Memory B cell (primary cell): ENCODE measurements around the gene ZC3H12D.

ENCODE experiments used
- ATAC-seq: fragments of 150-1000 bp; cut with Tn5 transposase; 2 replicates; pipeline ENCODE4 v1.10.0; 2021; ENCODE audit warnings: low read depth, mild to moderate bottlenecking, moderate library complexity
- DNase-seq, 2 donors: peaks; one replicate each; pipeline ENCODE4 v3.0.0; 2022; ENCODE audit warnings: low spot score in 2 of 2
- H3K27ac Mint-ChIP-seq: one replicate; pipeline ENCODE4 v1.8.0; 2022; ENCODE audit warnings: mild to moderate bottlenecking, moderate library complexity, mixed read lengths
- H3K27me3 Mint-ChIP-seq: one replicate; pipeline ENCODE4 v1.8.0; 2022; ENCODE audit warnings: mixed read lengths
- H3K36me3 Mint-ChIP-seq: one replicate; pipeline ENCODE4 v1.8.0; 2022; ENCODE audit warnings: mild to moderate bottlenecking, mixed read lengths
- H3K4me1 Mint-ChIP-seq: one replicate; pipeline ENCODE4 v1.8.0; 2022; ENCODE audit warnings: mixed read lengths
- H3K4me3 Mint-ChIP-seq: one replicate; pipeline ENCODE4 v1.8.0; 2022; ENCODE audit warnings: mild to moderate bottlenecking, moderate library complexity, mixed read lengths
- H3K9me3 Mint-ChIP-seq: one replicate; pipeline ENCODE4 v1.8.0; 2022; ENCODE audit warnings: mixed read lengths

Gene ZC3H12D

GRCh38 chr6:149435919-149436586 lies 48.8 kb downstream of the ZC3H12D start:
- Mint-ChIP-seq H3K27ac (no peak overlapping the region), H3K27me3 (no peaks in the 10 kb centered on the region), H3K36me3 (no peaks in the 10 kb centered on the region), H3K4me1 (peaks cover 20% of the 10 kb centered on the region), H3K9me3 (no peaks in the 10 kb centered on the region), H3K4me3 (no peak overlapping the region)
- DNase-seq (no peak), ATAC-seq (no peak)

GRCh38 chr6:149433881-149434280 lies 50.9 kb downstream of the ZC3H12D start:
- no peak overlapping the region for H3K27ac Mint-ChIP-seq
- no peaks in the 10 kb centered on the region for H3K9me3 Mint-ChIP-seq
- H3K4me1 Mint-ChIP-seq = peaks cover 14% of the 10 kb centered on the region
- DNase-seq = no peak
- ATAC-seq = no peak
- H3K27me3 Mint-ChIP-seq = no peaks in the 10 kb centered on the region
- H3K4me3 Mint-ChIP-seq = no peak overlapping the region
- H3K36me3 Mint-ChIP-seq = no peaks in the 10 kb centered on the region

DNA sequence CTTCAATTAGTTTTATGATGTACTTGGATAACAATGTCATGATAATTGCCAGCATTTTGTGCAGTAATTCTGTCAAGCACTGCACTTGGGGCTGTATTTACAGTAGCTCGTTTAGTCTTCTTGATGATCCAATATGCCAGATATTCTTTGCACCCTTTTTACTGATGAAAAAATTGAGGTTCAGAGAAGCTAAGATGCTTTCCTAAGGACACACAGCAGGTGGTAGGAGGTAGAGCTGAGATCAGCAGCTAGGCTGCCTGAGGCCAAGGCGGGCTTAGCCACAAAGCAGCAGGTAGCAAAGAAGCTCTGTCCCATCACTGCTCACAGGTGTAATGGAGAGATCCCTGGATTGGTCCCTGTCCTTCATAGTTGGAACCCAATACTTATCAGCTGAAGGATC lies 51.4 kb downstream of the ZC3H12D start:
- ATAC-seq = no peak
- Mint-ChIP-seq H3K36me3 (no peaks in the 10 kb centered on the region), H3K9me3 (no peaks in the 10 kb centered on the region), H3K4me3 (no peak overlapping the region), H3K27ac (no peak overlapping the region), H3K27me3 (no peaks in the 10 kb centered on the region), H3K4me1 (peaks cover 12% of the 10 kb centered on the region)
- DNase-seq = no peak

GRCh38 chr6:149431905-149432775 lies 52.7 kb downstream of the ZC3H12D start:
- Mint-ChIP-seq H3K27me3 (peaks cover 2% of the 10 kb centered on the region), H3K27ac (no peak overlapping the region), H3K4me1 (peaks cover 6% of the 10 kb centered on the region), H3K9me3 (no peaks in the 10 kb centered on the region), H3K4me3 (peak overlapping the region; percentile 50), H3K36me3 (no peaks in the 10 kb centered on the region)
- DNase-seq (peak; percentile 87 to 94), ATAC-seq (peak; percentile 94)

- Mint-ChIP-seq H3K27ac (no peak overlapping the region), H3K4me1 (peaks cover 3% of the 10 kb centered on the region), H3K27me3 (peaks cover 2% of the 10 kb centered on the region), H3K4me3 (no peak overlapping the region), H3K9me3 (no peaks in the 10 kb centered on the region), H3K36me3 (no peaks in the 10 kb centered on the region)
- ATAC-seq (no peak), DNase-seq (no peak)
Measured at GRCh38 chr6:149429427-149430360, 55.1 kb downstream of the ZC3H12D start.

DNA sequence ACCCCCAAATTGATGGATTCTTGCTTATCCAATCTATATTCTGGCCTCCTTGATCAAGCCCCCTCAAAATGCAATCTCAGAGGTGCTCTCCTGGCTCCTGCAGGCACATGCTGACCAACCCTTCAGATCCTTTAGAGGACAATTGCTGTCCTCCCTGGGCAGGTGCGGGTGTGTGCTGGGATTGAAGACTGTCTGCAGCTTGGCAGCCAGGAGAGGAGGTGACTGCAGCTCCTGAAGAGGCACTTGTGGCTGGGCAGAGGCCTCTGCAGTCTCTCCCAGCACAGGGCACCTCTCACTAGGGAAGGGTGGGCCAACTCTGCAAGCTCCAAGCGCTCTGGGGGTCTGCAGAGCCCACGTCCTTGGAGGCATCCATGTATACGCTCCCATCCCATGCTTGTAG lies 56.2 kb downstream of the ZC3H12D start:
- DNase-seq (no peak), ATAC-seq (no peak)
- no peak overlapping the region for H3K4me3 Mint-ChIP-seq
- no peaks in the 10 kb centered on the region for H3K36me3 Mint-ChIP-seq
- no peak overlapping the region for H3K27ac Mint-ChIP-seq
- no peaks in the 10 kb centered on the region for H3K9me3 Mint-ChIP-seq
- H3K27me3 Mint-ChIP-seq = peaks cover 2% of the 10 kb centered on the region
- H3K4me1 Mint-ChIP-seq = peaks cover 4% of the 10 kb centered on the region

- DNase-seq (no peak), ATAC-seq (no peak)
- no peak overlapping the region for H3K27ac Mint-ChIP-seq
- H3K9me3 Mint-ChIP-seq = no peaks in the 10 kb centered on the region
- H3K4me1 Mint-ChIP-seq = peaks cover 5% of the 10 kb centered on the region
- H3K36me3 Mint-ChIP-seq = no peaks in the 10 kb centered on the region
- H3K27me3 Mint-ChIP-seq = peaks cover 2% of the 10 kb centered on the region
- H3K4me3 Mint-ChIP-seq = no peak overlapping the region
Measured at GRCh38 chr6:149425754-149426153, 59.1 kb downstream of the ZC3H12D start.

- no peak for ATAC-seq
- Mint-ChIP-seq H3K27me3 (peaks cover 2% of the 10 kb centered on the region), H3K36me3 (no peaks in the 10 kb centered on the region), H3K4me3 (no peak overlapping the region), H3K27ac (no peak overlapping the region), H3K4me1 (peaks cover 8% of the 10 kb centered on the region), H3K9me3 (no peaks in the 10 kb centered on the region)
- DNase-seq = no peak
Measured at GRCh38 chr6:149425224-149425623, 59.6 kb downstream of the ZC3H12D start.

DNA sequence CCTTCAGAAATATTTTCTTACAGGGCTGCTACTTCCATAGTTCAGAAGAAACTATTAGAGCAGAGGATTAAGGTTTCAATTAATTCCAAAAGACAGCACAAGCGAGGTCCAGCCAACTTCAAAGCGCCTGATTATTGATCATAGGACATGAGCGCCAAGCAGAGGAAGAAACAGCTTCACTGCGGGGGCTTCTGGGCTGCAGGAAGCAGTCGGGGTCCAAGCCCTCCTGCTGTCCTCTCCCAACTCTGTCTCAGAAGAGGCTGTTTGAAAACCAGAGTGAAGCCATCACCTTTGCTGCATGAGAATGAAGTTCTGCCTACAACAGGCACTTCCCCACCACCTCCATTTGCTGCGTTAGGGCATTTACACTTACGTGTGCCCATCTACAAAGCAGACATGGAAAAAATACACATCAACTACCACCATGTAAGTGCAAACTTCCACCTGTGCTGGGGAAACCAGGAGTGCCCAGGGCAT lies 60.8 kb downstream of the ZC3H12D start:
- no peaks in the 10 kb centered on the region for H3K9me3 Mint-ChIP-seq
- peaks cover 8% of the 10 kb centered on the region for H3K4me1 Mint-ChIP-seq
- H3K27me3 Mint-ChIP-seq = peaks cover 2% of the 10 kb centered on the region
- H3K4me3 Mint-ChIP-seq = no peak overlapping the region
- H3K27ac Mint-ChIP-seq = no peak overlapping the region
- ATAC-seq (no peak), DNase-seq (no peak)
- no peaks in the 10 kb centered on the region for H3K36me3 Mint-ChIP-seq

DNA sequence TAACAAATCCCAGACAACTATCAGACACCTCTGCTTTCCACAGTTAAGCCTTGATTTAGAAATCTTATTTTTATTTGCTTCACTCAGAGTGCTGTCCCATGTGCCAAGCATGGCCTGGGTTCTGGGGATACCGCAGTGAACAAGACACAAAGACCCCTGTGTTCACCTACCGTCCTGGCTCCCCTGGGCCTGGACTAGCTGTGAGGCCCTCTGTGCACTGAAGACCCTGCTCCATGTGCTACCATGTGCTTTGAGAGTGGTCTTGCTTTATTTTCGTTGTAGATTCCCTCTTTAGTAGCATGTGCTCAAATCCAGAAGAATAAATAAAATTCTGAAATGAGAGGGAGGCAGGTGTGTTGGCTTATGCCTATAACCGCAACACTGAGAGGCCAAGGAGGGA lies 62.2 kb downstream of the ZC3H12D start:
- DNase-seq (no peak), ATAC-seq (no peak)
- Mint-ChIP-seq H3K4me3 (no peak overlapping the region), H3K27ac (no peak overlapping the region), H3K4me1 (peaks cover 8% of the 10 kb centered on the region), H3K27me3 (no peaks in the 10 kb centered on the region), H3K36me3 (no peaks in the 10 kb centered on the region), H3K9me3 (no peaks in the 10 kb centered on the region)

DNA sequence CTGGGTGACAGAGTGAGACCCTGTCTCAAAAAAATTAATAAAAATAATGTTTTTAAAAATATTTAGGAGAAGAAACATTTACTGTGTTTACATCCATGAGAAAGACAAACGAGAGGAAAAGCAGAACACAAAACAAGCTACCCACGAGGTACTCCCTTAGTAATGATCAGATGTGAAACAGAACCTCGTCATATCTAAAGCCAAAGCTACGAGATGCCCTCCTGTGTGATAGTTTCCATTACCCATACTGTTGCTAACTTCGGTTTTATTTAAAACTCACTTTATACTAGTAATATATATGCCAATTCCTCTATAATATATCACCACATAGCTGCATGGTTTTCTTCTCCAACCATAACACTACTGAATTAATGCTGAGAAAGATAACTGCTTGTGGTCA lies 63.7 kb downstream of the ZC3H12D start:
- DNase-seq = no peak
- H3K9me3 Mint-ChIP-seq = no peaks in the 10 kb centered on the region
- H3K4me3 Mint-ChIP-seq = no peak overlapping the region
- no peaks in the 10 kb centered on the region for H3K27me3 Mint-ChIP-seq
- no peaks in the 10 kb centered on the region for H3K36me3 Mint-ChIP-seq
- H3K27ac Mint-ChIP-seq = no peak overlapping the region
- ATAC-seq = no peak
- H3K4me1 Mint-ChIP-seq = peaks cover 9% of the 10 kb centered on the region

DNA sequence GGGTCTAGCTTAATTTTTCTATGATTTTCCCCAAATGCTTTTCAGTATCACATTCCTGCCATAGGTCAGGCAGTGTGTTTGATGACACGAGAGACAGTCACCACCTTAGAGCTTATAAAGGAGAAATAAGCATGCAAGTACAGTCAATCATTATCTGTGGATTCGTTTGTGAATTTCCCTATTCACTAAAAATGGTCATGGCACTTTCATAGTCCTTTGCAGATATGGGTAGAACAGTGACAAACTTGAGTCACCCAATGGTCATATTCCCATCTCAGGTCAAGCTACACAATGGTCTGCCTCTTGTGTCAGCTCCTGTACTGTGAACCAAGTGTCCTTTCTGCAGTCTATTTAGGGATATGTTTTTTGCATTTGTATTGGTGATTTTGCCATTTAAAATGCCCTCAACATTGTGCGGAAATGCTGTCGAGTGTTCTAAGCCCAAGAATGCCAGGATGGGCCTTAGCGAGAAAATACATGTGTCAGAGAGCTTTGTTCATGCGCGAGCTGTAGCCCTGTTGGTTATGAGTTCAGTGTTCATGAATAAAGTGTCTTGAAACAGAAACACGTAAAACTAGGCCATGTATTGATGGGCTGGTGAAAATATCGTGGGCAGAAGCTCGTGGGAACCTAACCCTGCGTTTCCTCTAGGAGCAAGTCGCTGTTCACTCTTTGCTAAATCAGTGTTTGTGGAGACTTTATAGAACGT lies 65.0 kb downstream of the ZC3H12D start:
- Mint-ChIP-seq H3K36me3 (no peaks in the 10 kb centered on the region), H3K27ac (peak overlapping the region; percentile 28), H3K4me3 (no peak overlapping the region), H3K4me1 (peaks cover 11% of the 10 kb centered on the region), H3K27me3 (no peaks in the 10 kb centered on the region), H3K9me3 (no peaks in the 10 kb centered on the region)
- DNase-seq (no peak), ATAC-seq (no peak)

- Mint-ChIP-seq H3K4me3 (no peak overlapping the region), H3K27me3 (no peaks in the 10 kb centered on the region), H3K9me3 (no peaks in the 10 kb centered on the region), H3K36me3 (no peaks in the 10 kb centered on the region), H3K4me1 (peaks cover 3% of the 10 kb centered on the region), H3K27ac (no peak overlapping the region)
- ATAC-seq (no peak), DNase-seq (no peak)
Measured at GRCh38 chr6:149414821-149415220, 70.0 kb downstream of the ZC3H12D start.
